ENCODE measurements around the gene JSRP1. TPM values are rescaled to one million over a fixed set of nuclear protein-coding genes. Genes with fewer than 3 reads are reported as not detected.
A peak's percentile ranks its signal among the peaks of the same experiment; 100 is the strongest.

JSRP1 gene
- total RNA-seq, 1 experiment from 2014 or later, result not detected

- peak; percentile 76 for DNase-seq (ENCODE audit: low spot score)
These were observed 10.2 kb upstream of the JSRP1 start for GRCh38 chr19:2266183-2266993.

GRCh38 chr19:2261438-2262172 lies 5.4 kb upstream of the JSRP1 start:
- DNase-seq (ENCODE audit: low spot score), result no peak

GRCh38 chr19:2260341-2260805 lies 4.2 kb upstream of the JSRP1 start:
- DNase-seq (ENCODE audit: low spot score), result peak; percentile 77

- DNase-seq (ENCODE audit: low spot score), result no peak
These were observed 3.1 kb upstream of the JSRP1 start for GRCh38 chr19:2259336-2259735.

GRCh38 chr19:2255112-2255845 lies 938 bp downstream of the JSRP1 start:
- DNase-seq (ENCODE audit: low spot score), result no peak

GRCh38 chr19:2254064-2254872 lies 1.9 kb downstream of the JSRP1 start:
- DNase-seq (ENCODE audit: low spot score), result no peak

GRCh38 chr19:2253106-2254063 lies 2.8 kb downstream of the JSRP1 start:
- DNase-seq (ENCODE audit: low spot score), result no peak

GRCh38 chr19:2252797-2253105 lies 3.5 kb downstream of the JSRP1 start:
- no peak for DNase-seq (ENCODE audit: low spot score)

GRCh38 chr19:2252055-2252796 lies 4.0 kb downstream of the JSRP1 start:
- DNase-seq (ENCODE audit: low spot score), result no peak

GRCh38 chr19:2251106-2252054 lies 4.8 kb downstream of the JSRP1 start:
- no peak for DNase-seq (ENCODE audit: low spot score)

- DNase-seq (ENCODE audit: low spot score), result no peak
These were observed 5.5 kb downstream of the JSRP1 start for GRCh38 chr19:2250766-2251105.

- no peak for DNase-seq (ENCODE audit: low spot score)
These were observed 6.1 kb downstream of the JSRP1 start for GRCh38 chr19:2249880-2250765.

GRCh38 chr19:2249010-2249866 lies 7.0 kb downstream of the JSRP1 start, which contains the start of gene AMH:
TSS of gene AMH (plus strand) at chr19:2249323. CDS start at chr19:2249333, 10 bp downstream.
- DNase-seq (ENCODE audit: low spot score), result no peak

- no peak for DNase-seq (ENCODE audit: low spot score)
These were observed 7.8 kb downstream of the JSRP1 start for GRCh38 chr19:2248136-2249009.

GRCh38 chr19:2247433-2248101 lies 8.7 kb downstream of the JSRP1 start:
- no peak for DNase-seq (ENCODE audit: low spot score)

Data from H4 (cell line).